ENCODE results near the gene DMAP1.

DNA sequence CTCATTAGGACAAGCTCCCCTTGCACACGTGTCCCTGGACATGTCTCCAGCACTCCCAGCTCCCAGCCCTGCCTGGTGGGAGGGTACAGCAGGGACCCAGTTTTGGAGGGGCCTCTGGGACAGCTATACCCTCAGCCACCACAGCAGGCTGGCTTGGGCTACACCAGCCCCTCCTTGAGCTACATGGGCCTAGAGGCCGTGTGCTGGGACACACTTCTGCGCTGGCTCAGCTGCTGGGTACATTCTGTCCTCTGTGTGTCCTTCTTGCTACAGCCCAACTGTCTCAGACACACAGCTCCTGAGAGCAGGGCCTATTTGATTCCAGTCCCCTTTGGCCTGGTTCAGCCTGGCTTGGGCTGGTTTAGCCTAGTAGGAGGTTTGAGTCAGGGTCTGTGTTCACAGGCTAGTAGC, 26.7 kb downstream of the DMAP1 start:
- no peak for TF ChIP-seq POLR2A (IDR thresholded peaks at IDR 0.05)
- TF ChIP-seq, protein P1, sequence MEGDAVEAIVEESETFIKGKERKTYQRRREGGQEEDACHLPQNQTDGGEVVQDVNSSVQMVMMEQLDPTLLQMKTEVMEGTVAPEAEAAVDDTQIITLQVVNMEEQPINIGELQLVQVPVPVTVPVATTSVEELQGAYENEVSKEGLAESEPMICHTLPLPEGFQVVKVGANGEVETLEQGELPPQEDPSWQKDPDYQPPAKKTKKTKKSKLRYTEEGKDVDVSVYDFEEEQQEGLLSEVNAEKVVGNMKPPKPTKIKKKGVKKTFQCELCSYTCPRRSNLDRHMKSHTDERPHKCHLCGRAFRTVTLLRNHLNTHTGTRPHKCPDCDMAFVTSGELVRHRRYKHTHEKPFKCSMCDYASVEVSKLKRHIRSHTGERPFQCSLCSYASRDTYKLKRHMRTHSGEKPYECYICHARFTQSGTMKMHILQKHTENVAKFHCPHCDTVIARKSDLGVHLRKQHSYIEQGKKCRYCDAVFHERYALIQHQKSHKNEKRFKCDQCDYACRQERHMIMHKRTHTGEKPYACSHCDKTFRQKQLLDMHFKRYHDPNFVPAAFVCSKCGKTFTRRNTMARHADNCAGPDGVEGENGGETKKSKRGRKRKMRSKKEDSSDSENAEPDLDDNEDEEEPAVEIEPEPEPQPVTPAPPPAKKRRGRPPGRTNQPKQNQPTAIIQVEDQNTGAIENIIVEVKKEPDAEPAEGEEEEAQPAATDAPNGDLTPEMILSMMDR (IDR thresholded peaks at IDR 0.05): no peak
